HCT116 (cell line): ENCODE measurements around the gene NALCN.

ENCODE experiments used
- ATF3 ChIP-seq: IDR thresholded peaks from 2 replicates; pipeline ENCODE4 v1.6.1; 2012
- CBX3 ChIP-seq: IDR thresholded peaks from 2 replicates; pipeline ENCODE4 v1.6.1; 2012; ENCODE audit warnings: low read depth
- CTCF ChIP-seq, 3 experiments: fragments of 200-600 bp in 1 of 3; sonication (generic) in 1 of 3; IDR thresholded peaks in 2 of 3; conservative IDR thresholded peaks in 1 of 3; 2 replicates each; pipeline ENCODE4 v1.5.1; 2012 to 2017; ENCODE audit warnings: low read depth in 2 of 3, low read length in 2 of 3, antibody characterized with exemption in 1 of 3, borderline replicate concordance in 1 of 3, control low read depth in 1 of 3, mild to moderate bottlenecking in 1 of 3, mixed read lengths in 1 of 3, mixed run types in 1 of 3, moderate library complexity in 1 of 3; ENCODE audit not compliant: insufficient read depth in 1 of 3
- EZH2phosphoT487 ChIP-seq: fragments of 200-600 bp; IDR thresholded peaks from 2 replicates; pipeline ENCODE4 v1.6.1; 2018; ENCODE audit warnings: antibody characterized with exemption, borderline replicate concordance
- JUND ChIP-seq: IDR thresholded peaks from 2 replicates; pipeline ENCODE4 v1.6.1; 2012
- POLR2A ChIP-seq: IDR thresholded peaks from 2 replicates; pipeline ENCODE4 v1.7.0; 2011; ENCODE audit warnings: borderline replicate concordance; ENCODE audit not compliant: insufficient read depth, insufficient read length; ENCODE audit errors: extremely low read depth
- POLR2AphosphoS5 ChIP-seq: IDR thresholded peaks from 2 replicates; pipeline ENCODE4 v1.6.1; 2011; ENCODE audit warnings: mild to moderate bottlenecking, low read depth, low read length, moderate library complexity
- RAD21 ChIP-seq: IDR thresholded peaks from 2 replicates; pipeline ENCODE4 v1.6.1; 2012; ENCODE audit warnings: low read depth, mild to moderate bottlenecking
- ZBTB33 ChIP-seq: IDR thresholded peaks from 2 replicates; pipeline ENCODE4 v1.6.1; 2011; ENCODE audit warnings: mild to moderate bottlenecking, low read length, moderate library complexity; ENCODE audit not compliant: insufficient replicate concordance; ENCODE audit errors: extremely low read depth
- ZFX ChIP-seq: fragments of 450-650 bp; IDR thresholded peaks from 2 replicates; pipeline ENCODE4 v1.6.1; 2017
- ZNF274 ChIP-seq: fragments of 200-500 bp; sonication (Bioruptor generic); IDR thresholded peaks from 2 replicates; pipeline ENCODE4 v1.6.1; 2014; ENCODE audit warnings: mild to moderate bottlenecking, low read depth, low read length, inconsistent platforms

- TF ChIP-seq CTCF (IDR thresholded peaks at IDR 0.05 in 2 of 3, conservative IDR thresholded peaks at IDR 0.05 in 1 of 3; ENCODE audit: borderline replicate concordance in 1 of 3, insufficient read depth in 1 of 3, low read depth in 2 of 3, low read length in 2 of 3) = no peak
- no peak for TF ChIP-seq POLR2A
- TF ChIP-seq CBX3 = no peak
- TF ChIP-seq ZNF274 = no peak
- TF ChIP-seq JUND = no peak
- no peak for TF ChIP-seq ATF3
- TF ChIP-seq ZBTB33 = no peak
- no peak for TF ChIP-seq RAD21
- TF ChIP-seq POLR2AphosphoS5 = no peak
- TF ChIP-seq EZH2phosphoT487 = no peak
- no peak for TF ChIP-seq ZFX
These were observed 55.8 kb downstream of the NALCN start for GRCh38 chr13:101360525-101360924.
